ENCODE measurements around the gene TRPT1.

- no peak for TF ChIP-seq POLR2AphosphoS5 (IDR thresholded peaks at IDR 0.05; ENCODE audit: low read depth)
- no peak for TF ChIP-seq CTCF (conservative IDR thresholded peaks at IDR 0.05; ENCODE audit: low read depth in 2 of 2)
- TF ChIP-seq ZNF331 (CRISPR knock-in tag; IDR thresholded peaks at IDR 0.05; ENCODE audit: low read depth), result no peak
- TF ChIP-seq EZH2phosphoT487 (IDR thresholded peaks at IDR 0.05; ENCODE audit: unreplicated experiment), result no peak
- TF ChIP-seq, protein P1, sequence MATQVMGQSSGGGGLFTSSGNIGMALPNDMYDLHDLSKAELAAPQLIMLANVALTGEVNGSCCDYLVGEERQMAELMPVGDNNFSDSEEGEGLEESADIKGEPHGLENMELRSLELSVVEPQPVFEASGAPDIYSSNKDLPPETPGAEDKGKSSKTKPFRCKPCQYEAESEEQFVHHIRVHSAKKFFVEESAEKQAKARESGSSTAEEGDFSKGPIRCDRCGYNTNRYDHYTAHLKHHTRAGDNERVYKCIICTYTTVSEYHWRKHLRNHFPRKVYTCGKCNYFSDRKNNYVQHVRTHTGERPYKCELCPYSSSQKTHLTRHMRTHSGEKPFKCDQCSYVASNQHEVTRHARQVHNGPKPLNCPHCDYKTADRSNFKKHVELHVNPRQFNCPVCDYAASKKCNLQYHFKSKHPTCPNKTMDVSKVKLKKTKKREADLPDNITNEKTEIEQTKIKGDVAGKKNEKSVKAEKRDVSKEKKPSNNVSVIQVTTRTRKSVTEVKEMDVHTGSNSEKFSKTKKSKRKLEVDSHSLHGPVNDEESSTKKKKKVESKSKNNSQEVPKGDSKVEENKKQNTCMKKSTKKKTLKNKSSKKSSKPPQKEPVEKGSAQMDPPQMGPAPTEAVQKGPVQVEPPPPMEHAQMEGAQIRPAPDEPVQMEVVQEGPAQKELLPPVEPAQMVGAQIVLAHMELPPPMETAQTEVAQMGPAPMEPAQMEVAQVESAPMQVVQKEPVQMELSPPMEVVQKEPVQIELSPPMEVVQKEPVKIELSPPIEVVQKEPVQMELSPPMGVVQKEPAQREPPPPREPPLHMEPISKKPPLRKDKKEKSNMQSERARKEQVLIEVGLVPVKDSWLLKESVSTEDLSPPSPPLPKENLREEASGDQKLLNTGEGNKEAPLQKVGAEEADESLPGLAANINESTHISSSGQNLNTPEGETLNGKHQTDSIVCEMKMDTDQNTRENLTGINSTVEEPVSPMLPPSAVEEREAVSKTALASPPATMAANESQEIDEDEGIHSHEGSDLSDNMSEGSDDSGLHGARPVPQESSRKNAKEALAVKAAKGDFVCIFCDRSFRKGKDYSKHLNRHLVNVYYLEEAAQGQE (IDR thresholded peaks at IDR 0.05; ENCODE audit: unreplicated experiment), result no peak
- no peak for TF ChIP-seq ZNF114 (CRISPR knock-in tag; IDR thresholded peaks at IDR 0.05)
- TF ChIP-seq JUNB (IDR thresholded peaks at IDR 0.05; ENCODE audit: unreplicated experiment), result no peak
- TF ChIP-seq EZH2 (IDR thresholded peaks at IDR 0.05; ENCODE audit: low read depth, unreplicated experiment), result no peak
- TF ChIP-seq, protein P2, sequence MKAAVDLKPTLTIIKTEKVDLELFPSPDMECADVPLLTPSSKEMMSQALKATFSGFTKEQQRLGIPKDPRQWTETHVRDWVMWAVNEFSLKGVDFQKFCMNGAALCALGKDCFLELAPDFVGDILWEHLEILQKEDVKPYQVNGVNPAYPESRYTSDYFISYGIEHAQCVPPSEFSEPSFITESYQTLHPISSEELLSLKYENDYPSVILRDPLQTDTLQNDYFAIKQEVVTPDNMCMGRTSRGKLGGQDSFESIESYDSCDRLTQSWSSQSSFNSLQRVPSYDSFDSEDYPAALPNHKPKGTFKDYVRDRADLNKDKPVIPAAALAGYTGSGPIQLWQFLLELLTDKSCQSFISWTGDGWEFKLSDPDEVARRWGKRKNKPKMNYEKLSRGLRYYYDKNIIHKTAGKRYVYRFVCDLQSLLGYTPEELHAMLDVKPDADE (IDR thresholded peaks at IDR 0.05), result no peak
These were observed 593 bp upstream of the TRPT1 start for GRCh38 chr11:64226507-64227051.
